ENCODE data around the gene EEF1A2.

Gene EEF1A2

DNA sequence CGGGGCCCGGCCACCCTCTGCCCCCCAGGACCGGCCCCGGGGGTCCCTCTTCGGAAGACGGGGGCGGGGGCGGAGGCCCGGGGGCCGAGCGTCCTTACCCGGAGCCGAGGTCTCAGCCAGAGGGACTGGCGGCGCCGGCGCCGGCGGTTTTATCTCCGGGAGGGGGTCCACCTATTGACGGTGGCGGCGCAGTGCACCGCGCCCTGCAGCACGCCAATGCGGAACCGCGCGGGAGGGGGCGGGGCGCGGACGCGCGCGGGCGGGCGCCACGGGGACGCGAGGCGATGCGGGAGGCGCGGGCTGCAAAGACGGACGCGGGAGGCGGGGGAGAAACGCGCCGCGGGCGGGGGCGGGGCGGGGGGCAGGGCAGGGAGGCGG lies at the start of gene EEF1A2:
Gene EEF1A2, minus strand, starts transcription at position 124 of the 378 bp plus-strand sequence. CDS start 1,320 bp downstream, outside the sequence.
- TF ChIP-seq, protein P1, sequence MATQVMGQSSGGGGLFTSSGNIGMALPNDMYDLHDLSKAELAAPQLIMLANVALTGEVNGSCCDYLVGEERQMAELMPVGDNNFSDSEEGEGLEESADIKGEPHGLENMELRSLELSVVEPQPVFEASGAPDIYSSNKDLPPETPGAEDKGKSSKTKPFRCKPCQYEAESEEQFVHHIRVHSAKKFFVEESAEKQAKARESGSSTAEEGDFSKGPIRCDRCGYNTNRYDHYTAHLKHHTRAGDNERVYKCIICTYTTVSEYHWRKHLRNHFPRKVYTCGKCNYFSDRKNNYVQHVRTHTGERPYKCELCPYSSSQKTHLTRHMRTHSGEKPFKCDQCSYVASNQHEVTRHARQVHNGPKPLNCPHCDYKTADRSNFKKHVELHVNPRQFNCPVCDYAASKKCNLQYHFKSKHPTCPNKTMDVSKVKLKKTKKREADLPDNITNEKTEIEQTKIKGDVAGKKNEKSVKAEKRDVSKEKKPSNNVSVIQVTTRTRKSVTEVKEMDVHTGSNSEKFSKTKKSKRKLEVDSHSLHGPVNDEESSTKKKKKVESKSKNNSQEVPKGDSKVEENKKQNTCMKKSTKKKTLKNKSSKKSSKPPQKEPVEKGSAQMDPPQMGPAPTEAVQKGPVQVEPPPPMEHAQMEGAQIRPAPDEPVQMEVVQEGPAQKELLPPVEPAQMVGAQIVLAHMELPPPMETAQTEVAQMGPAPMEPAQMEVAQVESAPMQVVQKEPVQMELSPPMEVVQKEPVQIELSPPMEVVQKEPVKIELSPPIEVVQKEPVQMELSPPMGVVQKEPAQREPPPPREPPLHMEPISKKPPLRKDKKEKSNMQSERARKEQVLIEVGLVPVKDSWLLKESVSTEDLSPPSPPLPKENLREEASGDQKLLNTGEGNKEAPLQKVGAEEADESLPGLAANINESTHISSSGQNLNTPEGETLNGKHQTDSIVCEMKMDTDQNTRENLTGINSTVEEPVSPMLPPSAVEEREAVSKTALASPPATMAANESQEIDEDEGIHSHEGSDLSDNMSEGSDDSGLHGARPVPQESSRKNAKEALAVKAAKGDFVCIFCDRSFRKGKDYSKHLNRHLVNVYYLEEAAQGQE (IDR thresholded peaks at IDR 0.05; ENCODE audit: low read depth) = no peak
- TF ChIP-seq EGR1 (IDR thresholded peaks at IDR 0.05) = no peak
- no peak for TF ChIP-seq MAX (IDR thresholded peaks at IDR 0.05)
- no peak for TF ChIP-seq YY1 (IDR thresholded peaks at IDR 0.05; ENCODE audit: low read depth)
- no peak for TF ChIP-seq TEAD4 (IDR thresholded peaks at IDR 0.05)
- TF ChIP-seq TCF12 (IDR thresholded peaks at IDR 0.05; ENCODE audit: low read depth) = no peak
- no peak for TF ChIP-seq FOXM1 (IDR thresholded peaks at IDR 0.05; ENCODE audit: borderline replicate concordance, low read depth)
- no peak for TF ChIP-seq ZBTB7A (IDR thresholded peaks at IDR 0.05; ENCODE audit: low read depth)
- TF ChIP-seq CREB1 (IDR thresholded peaks at IDR 0.05; ENCODE audit: low read depth) = no peak
- TF ChIP-seq RAD21 (IDR thresholded peaks at IDR 0.05; ENCODE audit: low read depth) = no peak
- TF ChIP-seq EP300 (IDR thresholded peaks at IDR 0.05; ENCODE audit: borderline replicate concordance) = no peak

GRCh38 chr20:63548542-63548941 lies 49.7 kb upstream of the EEF1A2 start:
- no peak for TF ChIP-seq RAD21 (IDR thresholded peaks at IDR 0.05; ENCODE audit: low read depth)
- TF ChIP-seq YY1 (IDR thresholded peaks at IDR 0.05; ENCODE audit: low read depth) = no peak
- TF ChIP-seq FOXM1 (IDR thresholded peaks at IDR 0.05; ENCODE audit: borderline replicate concordance, low read depth) = no peak
- no peak for TF ChIP-seq MAX (IDR thresholded peaks at IDR 0.05)
- TF ChIP-seq, protein P1 (IDR thresholded peaks at IDR 0.05; ENCODE audit: low read depth) = no peak
- no peak for TF ChIP-seq NFIC (IDR thresholded peaks at IDR 0.05)
- TF ChIP-seq, protein P2, sequence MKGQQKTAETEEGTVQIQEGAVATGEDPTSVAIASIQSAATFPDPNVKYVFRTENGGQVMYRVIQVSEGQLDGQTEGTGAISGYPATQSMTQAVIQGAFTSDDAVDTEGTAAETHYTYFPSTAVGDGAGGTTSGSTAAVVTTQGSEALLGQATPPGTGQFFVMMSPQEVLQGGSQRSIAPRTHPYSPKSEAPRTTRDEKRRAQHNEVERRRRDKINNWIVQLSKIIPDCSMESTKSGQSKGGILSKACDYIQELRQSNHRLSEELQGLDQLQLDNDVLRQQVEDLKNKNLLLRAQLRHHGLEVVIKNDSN (IDR thresholded peaks at IDR 0.05) = no peak
- TF ChIP-seq EP300 (IDR thresholded peaks at IDR 0.05; ENCODE audit: borderline replicate concordance) = no peak
- TF ChIP-seq CREB1 (IDR thresholded peaks at IDR 0.05; ENCODE audit: low read depth) = no peak

- peak; percentile 63; the same call in 1 of the 2 replicates for TF ChIP-seq NFIC (IDR thresholded peaks at IDR 0.05)
- peak; percentile 56; the same call in 1 of the 2 replicates for TF ChIP-seq EP300 (IDR thresholded peaks at IDR 0.05; ENCODE audit: borderline replicate concordance)
- TF ChIP-seq, protein P2 (IDR thresholded peaks at IDR 0.05) = no peak
- no peak; the same call in 1 of the 2 replicates for TF ChIP-seq TAF1 (IDR thresholded peaks at IDR 0.05; ENCODE audit: low read depth)
- TF ChIP-seq CEBPB (IDR thresholded peaks at IDR 0.05) = no peak
- no peak for TF ChIP-seq ZBTB7A (IDR thresholded peaks at IDR 0.05; ENCODE audit: low read depth)
- peak; percentile 68 for TF ChIP-seq TCF12 (IDR thresholded peaks at IDR 0.05; ENCODE audit: low read depth)
- no peak for TF ChIP-seq FOXM1 (IDR thresholded peaks at IDR 0.05; ENCODE audit: borderline replicate concordance, low read depth)
- TF ChIP-seq RAD21 (IDR thresholded peaks at IDR 0.05; ENCODE audit: low read depth) = no peak
- TF ChIP-seq CREB1 (IDR thresholded peaks at IDR 0.05; ENCODE audit: low read depth) = no peak
- TF ChIP-seq MAX (IDR thresholded peaks at IDR 0.05) = peak; percentile 41; the same call in 1 of the 2 replicates
- TF ChIP-seq TEAD4 (IDR thresholded peaks at IDR 0.05) = no peak
- no peak for TF ChIP-seq YY1 (IDR thresholded peaks at IDR 0.05; ENCODE audit: low read depth)
- TF ChIP-seq, protein P1 (IDR thresholded peaks at IDR 0.05; ENCODE audit: low read depth) = no peak
- peak; percentile 8; the same call in 1 of the 2 replicates for TF ChIP-seq EGR1 (IDR thresholded peaks at IDR 0.05)
These were observed 49.0 kb upstream of the EEF1A2 start, which contains the start of gene SRMS for GRCh38 chr20:63547725-63548480. Gene SRMS (minus strand): TSS chr20:63547749. CDS start chr20:63547463, 286 bp downstream.
